ENCODE data around the gene TRMT61A. TPM values are rescaled to one million over a fixed set of nuclear protein-coding genes. Genes with fewer than 3 reads are reported as not detected.

The TRMT61A gene
- total RNA-seq, 1 donor from 2014 or later, result 9.3 TPM

DNA sequence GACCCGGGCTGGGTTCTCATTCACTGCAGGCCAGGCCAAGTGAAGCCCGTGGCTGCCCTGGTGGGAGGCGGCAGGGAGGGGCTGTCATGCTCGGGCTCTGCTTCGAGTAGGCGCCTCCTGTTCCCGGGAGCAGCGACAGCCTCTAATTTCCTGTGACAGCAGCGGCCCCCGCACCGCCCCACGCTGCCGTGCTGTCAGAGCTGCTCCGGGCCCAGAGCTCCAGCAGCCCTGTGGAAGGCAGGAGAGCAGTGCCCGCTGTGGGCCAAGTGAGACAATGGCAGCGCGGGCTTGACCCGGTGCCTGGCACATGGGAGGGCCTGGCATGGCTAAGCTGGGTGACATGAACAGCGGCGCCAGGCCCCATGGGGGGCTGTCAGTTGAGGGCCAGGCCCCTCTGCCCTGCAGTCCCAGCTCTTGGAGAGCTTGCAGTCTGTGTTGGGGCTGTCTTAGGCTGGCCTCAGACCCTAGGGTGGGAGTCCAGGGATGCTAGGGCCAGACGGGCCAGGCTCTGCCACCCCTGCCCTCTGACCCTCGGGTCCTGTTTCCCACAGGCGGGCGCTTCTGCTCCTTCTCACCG is 5.1 kb downstream of the TRMT61A start:
- no peak for DNase-seq (ENCODE audit: extremely low read depth, low read depth, low spot score)

DNA sequence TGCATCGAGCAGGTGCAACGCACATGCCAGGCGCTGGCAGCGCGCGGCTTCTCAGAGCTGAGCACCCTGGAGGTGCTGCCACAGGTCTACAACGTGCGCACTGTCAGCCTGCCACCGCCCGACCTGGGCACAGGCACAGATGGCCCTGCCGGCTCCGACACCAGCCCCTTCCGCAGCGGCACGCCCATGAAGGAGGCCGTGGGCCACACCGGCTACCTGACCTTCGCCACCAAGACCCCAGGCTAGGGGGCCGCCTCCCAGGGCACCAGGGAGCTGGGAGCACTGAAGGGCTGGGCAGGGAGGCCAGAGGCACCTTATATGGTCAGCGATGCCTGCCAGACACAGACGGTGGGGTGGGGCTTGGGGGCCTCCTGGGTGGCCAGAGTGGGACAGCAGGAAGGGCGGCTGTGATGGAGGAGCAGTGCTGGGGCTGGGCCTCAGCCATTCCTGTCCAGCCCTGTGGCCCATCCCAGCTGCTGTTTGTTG is 5.6 kb downstream of the TRMT61A start:
- DNase-seq (ENCODE audit: extremely low read depth, low read depth, low spot score), result no peak

DNA sequence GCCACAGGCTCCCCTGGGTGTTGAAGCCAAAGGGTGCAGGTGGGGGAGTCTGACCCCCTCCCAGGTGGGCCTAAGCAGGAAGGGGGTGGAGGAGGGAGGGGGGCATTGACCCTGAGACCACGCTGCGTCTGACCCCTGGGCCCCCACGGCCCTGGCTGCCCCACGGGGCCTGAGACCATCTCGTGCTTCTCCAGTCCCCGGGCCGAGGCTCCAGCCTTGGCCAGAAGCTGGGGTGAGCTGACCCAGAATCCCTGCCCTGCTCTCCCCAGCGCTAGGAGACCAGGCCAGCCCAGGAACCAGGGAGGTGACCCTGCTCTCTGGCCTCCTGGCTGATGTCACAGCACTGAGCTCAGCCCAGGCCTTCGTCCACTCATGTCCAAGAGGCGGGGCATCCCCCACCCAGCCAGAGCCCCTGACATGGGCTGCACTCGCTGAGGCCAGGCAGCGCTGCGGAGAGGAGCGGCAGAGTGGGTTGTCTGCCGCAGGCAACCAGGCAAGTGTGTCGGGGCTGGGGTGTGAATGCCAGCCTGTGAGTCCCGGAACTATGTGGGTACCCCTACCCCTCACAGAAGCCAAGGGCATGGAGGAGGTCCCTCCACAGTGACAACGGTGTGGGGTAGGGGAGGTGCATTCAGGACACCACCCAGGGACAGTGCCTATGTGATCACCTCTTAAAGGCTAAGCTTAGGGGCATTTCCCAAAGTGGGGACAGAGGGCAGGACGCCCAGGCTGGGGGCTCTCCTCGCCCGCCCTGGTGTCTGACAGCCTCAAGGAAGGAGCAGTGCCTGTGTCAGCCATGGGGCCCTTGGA is 6.3 kb downstream of the TRMT61A start:
- no peak for DNase-seq (ENCODE audit: extremely low read depth, low read depth, low spot score)

DNA sequence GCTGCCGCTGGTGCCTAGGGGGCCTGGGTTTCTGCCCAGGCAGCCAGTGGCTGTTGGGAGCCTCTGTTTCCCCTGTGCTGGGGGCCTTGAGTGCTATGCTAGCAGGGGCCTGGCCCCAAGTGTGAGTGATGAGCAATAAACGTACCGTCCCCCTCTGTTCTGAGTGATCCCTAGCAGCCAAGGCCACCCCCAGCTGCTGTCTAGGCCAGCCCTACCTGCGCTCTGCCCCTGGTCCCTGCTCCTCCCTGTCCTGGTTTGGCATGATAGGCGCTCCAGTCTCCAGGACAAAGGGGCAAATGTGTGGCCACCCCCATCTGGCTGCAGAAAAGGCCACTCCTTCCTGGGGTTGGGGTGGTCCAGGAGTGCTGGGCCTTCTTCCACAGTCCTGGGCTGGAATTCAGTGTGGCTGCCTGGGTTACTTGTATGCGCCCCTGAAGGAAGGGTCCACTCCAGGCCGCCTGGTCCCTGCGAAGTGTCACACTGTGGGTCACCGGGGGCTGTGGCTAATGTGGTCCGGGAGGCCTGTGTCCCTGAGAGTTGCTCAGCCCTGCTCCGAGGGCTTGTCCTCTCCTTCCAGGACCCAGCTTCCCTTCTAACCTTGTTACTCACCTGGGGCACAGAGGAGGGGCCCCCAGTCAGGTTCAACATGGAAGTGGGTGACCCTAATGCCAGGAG is 7.0 kb downstream of the TRMT61A start:
- DNase-seq (ENCODE audit: extremely low read depth, low read depth, low spot score), result no peak

DNA sequence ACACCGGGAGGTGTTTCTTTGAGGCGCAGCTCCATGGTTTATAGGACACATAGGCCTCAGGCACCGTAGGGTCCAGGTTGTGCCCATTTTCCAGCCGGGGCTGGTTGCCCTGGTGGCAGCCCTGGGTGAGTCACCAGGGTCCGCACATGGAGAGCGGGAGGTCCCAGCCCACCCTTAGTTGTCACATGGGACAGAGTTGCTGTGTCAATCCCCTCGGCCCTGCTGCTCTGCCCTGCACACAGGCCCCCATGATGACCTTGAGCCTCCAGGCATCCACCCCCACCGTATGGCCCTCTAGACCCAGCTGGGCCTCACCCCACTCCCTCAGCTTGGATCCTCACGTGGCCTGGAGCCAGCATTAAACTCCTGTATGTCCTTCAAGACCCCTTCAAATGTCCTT is 7.7 kb downstream of the TRMT61A start:
- DNase-seq (ENCODE audit: extremely low read depth, low read depth, low spot score), result no peak

DNA sequence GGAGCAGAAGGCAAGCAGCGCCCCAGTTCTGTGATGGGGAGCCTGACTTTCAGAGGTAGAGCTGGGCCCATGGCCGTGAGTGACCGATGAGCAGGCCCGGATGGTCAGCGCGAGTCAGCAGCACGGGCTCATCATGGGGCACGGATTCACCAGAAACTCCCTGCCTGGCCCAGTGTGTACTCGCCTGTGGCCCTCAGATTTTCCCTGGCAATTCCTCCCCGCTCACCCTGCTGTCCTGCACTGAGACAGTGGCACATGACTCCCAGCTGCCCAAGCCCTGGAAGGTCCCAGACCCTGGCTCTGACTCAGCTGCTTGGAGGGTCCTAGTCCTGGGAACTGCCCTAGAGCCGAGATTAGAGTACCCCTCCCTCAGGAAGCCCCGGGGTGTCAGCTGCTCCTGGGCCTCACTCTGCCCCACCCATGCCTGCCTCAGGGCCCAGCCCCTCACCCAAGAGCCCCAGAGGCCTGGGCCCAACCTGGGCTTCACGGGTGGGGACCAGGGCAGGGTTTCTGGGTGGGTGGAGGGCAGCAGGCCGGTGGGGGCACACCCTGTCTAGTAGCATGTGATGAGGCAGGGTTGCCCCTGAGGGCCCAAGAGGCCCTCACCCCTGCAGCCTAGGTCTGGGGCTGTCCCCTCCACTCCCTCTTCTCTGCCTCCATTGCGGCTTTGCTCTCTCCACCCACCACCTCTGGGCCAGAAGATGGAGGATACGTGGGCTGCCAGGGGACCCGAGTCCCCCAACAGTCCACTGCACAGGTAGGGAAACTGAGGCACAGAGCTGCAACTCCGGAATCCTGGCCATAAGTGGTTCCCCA is 8.4 kb downstream of the TRMT61A start:
- no peak for DNase-seq (ENCODE audit: extremely low read depth, low read depth, low spot score)

DNA sequence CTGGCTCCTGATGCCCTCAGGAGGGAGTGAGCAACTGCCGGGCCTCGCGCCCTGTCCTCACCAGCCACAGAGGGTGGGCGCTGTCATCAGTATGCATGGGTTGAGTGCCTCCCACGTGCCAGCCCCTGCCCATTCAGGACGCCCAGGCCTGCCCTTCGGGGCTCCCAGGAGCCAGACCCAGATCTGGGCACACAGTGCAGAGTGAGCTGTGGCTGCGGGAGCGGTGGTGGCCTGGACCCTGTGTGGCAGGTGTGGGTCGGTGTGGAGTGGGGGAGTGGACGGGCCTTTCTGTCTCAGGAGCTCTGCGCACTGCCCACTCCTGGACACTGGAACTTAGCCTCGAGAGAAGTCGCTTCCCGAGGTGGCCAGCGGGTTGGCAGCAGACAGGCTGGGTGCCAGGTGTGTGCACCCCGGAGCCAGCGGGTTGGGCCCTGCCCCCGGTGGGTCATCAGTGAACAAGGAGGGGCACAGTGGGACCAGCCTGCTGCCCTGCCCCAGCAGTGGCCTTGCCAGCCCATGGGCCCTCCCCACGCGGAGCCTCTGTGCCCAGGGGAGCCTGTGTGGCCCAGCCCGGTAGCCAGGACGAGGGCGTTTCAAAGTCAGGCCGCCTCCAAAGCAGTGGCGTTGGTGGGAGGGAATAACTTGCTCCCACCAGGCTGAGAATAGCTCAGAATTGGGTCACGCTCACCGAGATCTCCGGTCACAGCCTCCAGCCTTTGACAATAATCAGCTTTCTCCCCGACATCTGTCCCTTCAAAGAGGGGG is 9.5 kb downstream of the TRMT61A start:
- DNase-seq (ENCODE audit: extremely low read depth, low read depth, low spot score), result no peak

DNA sequence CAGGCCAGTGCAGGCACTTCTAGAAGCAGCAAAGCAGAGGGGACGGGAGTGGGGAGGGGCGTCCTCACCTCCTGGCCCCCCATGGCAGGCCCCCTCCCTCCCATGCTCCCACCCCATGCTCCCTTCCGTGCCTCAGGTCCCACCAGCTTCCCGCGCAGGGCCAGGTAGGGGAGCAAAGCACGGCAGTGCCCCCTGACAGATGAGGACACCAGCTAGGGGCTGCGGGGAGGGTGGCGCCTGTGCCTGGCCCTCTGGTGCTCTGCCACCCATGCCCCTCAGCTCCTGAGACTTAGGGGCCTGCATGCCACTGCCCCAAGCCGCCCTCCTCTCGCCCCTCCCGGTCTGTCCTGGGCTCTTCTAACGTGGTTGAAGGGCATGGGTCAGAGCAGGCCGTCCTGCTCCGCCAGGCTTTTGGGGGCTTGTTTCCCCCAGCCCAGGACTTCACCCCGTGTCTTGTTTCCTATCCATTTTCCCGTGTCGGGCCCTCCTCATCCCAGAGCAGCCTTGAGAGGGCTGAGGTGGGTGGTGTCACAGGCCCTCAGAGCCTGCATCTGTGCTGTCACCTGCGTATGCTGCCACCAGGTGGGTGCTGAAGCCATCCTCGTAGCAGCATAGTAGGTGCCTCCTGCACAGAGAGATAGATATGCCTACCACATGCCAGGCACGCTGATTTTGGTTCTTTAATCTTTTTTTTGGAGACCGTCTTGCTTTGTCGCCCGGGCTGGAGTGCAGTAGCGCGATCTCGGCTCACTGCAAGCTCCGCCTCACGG is 10.2 kb downstream of the TRMT61A start:
- no peak for DNase-seq (ENCODE audit: extremely low read depth, low read depth, low spot score)

DNA sequence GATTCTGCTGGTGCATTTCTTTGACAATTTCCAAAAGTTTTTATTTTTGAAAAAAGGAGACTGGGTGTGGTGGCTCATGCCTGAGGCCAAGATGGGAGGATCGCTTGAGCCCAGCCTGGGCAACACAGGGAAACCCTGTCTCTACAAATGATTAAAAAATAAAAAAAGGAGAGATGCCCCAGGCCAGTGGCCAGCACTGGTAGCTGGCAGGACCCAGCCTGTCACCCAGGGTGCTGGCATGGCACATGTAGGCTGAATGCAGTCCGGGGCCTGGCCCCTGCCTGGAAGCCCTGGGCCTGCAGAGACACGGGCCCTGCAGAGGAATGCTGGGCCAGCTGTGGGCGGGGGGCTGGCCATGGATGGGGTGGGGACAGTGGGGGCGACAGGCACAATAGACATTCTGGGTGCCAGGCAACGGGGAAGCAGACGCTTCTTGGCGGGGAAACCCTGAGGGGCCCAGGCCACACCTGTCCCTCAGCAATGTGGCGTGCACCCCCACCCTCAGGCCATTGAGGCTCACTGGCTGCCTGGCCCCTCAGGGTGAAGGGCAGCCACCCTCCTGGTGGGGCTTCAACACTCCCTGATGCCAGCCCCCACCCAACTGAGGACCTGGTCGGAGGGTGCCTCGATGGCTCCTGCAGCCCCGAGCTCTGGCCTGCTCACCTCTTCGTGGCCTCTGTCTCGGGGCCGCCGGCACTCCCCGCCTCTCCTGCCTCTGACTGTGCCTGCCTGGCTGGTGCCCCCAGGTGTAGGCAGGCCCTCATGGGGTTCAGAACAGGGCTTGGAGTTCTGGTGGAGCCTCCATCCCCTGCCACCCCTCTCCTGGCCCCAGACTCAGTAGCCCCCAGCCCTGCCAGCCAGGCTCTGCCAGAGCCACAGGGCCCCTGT is 12.1 kb downstream of the TRMT61A start:
- no peak for DNase-seq (ENCODE audit: extremely low read depth, low read depth, low spot score)

DNA sequence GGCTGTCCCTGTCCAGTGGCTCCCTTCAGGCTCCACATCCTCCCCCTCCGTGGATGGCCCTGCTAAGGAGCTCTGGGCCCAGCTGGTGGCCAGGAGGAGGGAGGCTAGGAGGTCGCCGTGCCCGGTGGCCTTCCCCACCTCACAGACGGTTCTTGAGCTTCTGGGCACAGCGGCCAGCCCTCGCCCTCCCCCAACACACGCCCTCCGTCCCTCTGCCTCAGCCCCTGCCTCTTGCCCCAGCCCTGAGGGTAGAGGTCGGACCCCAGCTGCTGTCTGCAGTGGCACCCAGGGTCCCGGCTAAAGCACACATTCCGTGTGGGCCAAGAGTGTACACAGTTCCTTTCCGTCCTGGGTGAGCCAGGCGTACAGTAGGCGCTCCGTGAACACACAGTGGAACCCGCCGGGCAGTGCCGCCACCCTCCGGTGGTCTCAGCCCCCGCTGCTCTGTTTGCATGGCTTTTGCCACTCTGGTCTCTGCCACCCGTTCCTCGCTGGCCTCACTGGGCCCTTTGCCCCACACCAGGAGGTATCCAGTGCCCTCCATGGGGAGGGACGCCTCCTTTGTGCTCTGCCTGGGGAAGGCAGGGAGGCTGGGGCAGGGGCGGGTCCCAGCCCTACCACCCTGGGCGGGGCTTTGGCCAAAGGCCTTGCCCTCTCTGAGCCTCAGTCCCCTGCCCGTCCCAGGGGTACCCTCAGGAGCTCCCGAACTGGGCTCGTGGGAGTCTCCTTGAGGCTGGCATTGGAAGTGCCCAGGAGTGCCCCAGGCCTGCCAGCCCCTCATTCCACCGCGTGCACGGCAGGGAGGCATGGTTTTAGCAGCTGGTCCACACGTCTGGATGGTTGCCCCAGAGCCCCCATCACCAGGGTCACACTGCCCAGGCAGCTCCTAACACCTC is 13.0 kb downstream of the TRMT61A start:
- DNase-seq (ENCODE audit: extremely low read depth, low read depth, low spot score), result no peak

DNA sequence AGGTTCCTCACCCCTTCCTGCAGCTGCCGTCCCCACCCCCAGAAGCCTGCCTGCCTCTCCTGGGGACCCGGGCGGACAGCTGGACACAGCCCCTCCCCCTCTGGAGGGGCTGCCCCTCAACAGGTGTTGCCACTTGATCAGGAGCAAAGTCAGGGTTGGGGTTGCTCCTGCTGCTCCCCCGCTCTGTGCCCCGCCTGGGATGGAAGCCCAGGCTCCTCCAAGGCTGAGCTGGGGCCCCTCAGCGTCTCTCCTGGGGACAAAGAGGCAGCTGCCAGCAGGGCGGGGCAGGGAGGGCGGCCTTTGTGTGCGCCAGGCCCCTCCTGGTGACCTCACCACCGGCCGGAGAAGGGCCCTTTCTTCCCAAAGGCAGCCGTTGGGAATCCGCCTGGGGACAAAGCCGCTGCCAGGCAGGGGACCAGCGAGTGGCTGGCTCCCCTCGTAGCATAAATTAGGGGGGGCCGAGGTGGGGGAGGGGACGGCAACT is 13.7 kb downstream of the TRMT61A start:
- no peak for DNase-seq (ENCODE audit: extremely low read depth, low read depth, low spot score)

DNA sequence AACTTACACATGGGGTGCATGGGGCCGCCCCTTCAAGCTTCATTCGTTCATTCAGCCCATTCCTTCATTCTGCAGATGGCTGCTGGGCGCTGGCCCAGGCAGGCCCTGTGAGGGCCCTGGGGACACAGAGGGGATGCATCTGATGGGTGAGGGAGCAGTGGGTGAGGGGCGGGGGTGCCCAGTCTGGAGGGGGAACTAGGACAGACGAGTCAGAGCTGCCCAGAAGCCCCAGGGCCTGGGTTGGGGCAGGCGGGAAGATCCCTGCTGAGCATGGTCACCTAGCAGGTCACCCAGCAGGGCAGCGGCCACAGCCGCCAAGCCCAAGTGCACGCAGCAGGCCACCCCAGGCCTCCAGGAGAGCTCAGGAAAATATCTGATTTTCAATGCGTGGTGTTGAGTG is 14.1 kb downstream of the TRMT61A start:
- DNase-seq (ENCODE audit: extremely low read depth, low read depth, low spot score), result no peak

DNA sequence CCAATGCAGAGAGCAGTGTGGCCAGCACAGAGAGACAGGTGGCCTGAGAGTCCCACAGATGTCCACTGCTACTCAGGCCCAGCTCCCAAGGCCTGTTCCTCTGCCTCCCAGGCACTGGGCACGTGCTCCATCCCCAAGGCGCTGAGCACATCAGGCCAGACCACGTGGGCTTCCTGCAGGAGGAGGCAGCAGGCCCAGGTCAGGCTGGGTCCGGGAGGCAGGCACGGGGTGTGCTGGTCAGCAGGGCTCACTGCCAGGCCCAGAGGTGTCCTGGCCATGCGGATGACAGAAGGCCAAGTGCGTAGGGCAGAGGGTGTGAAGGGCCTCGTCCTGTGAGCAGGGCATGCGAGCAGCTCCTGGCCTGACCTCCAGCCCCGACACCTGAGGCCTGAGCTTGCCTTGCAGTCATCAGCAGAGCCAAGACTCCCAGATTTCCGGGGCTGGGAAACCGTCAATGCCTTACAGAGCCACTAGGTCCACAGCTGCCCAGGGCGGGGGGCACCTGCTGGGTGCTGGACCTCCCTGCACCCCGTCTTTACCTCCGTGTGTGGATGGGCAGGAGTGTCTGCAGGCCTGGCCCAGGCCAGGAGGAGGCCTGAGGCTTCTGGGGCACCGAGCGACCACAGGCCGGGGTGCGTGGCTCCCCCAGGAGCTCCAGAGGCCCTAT is 14.9 kb downstream of the TRMT61A start:
- no peak for DNase-seq (ENCODE audit: extremely low read depth, low read depth, low spot score)

DNA sequence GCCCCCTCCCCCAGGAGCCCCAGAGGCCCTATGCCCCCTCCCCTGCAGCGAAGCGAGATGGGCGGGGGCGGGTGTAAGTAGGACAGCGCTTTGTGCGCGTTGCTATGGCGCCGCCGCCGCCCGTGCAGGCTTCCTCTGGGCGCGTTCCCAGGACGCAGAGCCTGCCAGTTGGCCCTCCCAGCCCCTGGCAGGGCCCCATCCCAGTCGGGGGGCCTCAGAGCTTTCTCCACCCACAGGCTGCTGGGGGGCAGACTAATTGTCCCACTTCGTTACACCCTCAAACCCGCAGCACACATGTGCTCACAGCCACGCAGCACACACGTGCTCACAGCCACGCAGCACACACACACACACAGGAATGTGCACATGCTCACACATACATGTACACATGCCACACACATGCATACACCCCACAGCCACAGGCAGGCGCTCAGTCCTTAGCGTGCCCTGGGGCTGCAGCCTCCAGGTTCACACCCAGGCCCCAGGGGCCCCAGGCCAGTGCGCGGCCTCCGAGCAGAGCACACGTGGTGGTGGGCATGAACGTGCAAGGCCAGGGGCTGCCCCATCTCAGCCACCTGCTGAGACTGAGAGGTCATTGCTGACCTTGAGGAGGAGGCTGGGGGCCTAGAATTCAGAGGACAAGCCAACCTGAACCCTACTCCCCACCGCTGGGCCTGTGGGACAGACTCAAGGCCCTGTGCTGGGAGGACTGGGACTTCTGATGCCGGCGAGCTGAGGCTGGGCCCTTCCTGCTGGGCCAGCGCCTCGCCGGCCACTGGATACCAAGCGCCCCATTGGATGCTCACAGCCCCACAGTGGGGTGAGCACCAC is 15.6 kb downstream of the TRMT61A start:
- DNase-seq (ENCODE audit: extremely low read depth, low read depth, low spot score), result no peak

DNA sequence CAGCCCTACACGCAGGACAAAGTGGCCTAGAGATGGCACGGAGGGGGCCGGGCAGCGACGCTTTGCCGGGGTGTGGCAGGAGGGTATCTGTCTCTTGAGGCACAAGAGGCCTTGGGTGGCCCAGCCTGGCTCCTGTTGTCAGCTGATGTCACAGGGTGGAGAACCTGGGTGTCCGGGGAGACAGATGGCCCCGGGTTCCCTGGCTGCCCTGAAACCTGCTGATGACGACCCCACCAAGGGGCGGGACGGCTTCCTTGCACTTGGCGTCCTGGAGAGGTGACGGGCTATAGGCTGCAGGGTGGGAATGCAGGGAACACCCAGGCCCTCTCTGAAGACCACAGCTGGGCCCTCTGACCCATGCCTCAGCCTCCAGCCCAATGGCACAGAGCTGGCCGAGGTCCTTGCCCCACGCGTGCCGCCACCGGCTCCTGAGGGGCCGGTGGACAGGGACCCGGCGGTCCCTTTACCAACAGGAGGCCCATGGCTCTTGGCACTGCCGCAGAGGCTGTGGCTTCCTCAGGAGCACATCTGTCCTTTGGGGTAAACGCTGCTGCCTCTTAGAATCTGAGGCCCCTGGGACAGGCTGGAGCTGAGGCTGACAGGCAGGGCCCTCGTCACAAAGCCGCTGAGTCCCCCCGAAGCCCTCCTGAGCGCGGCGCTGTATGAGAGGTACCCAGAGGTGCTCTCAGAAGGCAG is 16.4 kb downstream of the TRMT61A start:
- no peak for DNase-seq (ENCODE audit: extremely low read depth, low read depth, low spot score)
